Central memory CD4-positive, alpha-beta T cell (primary cell): ENCODE data around the gene CHAD.
A peak's percentile ranks its signal among the peaks of the same experiment; 100 is the strongest.
"Not testable (repeated sequence)": the region's sequence is repeated elsewhere in the genome, so short reads cannot be mapped to it uniquely, and the experiment has no call there.

ENCODE experiments used
- DNase-seq: peaks from one replicate; pipeline ENCODE4 v3.0.0; 2022

Gene CHAD

GRCh38 chr17:50425682-50426471 lies 42.8 kb downstream of the CHAD start, which contains the start of gene ACSF2:
Gene ACSF2 (plus strand): TSS chr17:50426218. CDS start chr17:50426262, 44 bp downstream.
- DNase-seq, result peak; percentile 52

GRCh38 chr17:50424996-50425681 lies 43.5 kb downstream of the CHAD start:
- DNase-seq, result no peak

GRCh38 chr17:50424246-50424995 lies 44.3 kb downstream of the CHAD start:
- DNase-seq, result no peak

GRCh38 chr17:50423553-50424159 lies 45.0 kb downstream of the CHAD start:
- DNase-seq, result no peak

- DNase-seq, result no peak
Measured at GRCh38 chr17:50422738-50423137, 45.9 kb downstream of the CHAD start.

GRCh38 chr17:50421308-50422051 lies 47.2 kb downstream of the CHAD start:
- DNase-seq, result peak; percentile 17

GRCh38 chr17:50420419-50421112 lies 48.1 kb downstream of the CHAD start:
- no peak for DNase-seq

- DNase-seq, result not testable (repeated sequence)
Measured at GRCh38 chr17:50419577-50419976, 49.1 kb downstream of the CHAD start.

GRCh38 chr17:50414808-50415207 lies 53.9 kb downstream of the CHAD start:
- DNase-seq, result no peak
